A549 (cell line): Measurements from ENCODE around the gene SUPT5H. TPM values are rescaled to one million over a fixed set of nuclear protein-coding genes. Genes with fewer than 3 reads are reported as not detected.
A peak's percentile ranks its signal among the peaks of the same experiment; 100 is the strongest.

Experiments used
- ATAC-seq, 2 experiments: fragments of 200-7000 bp in 1 of 2; fragments of >200 bp in 1 of 2; cut with Nextera tagmentation in 1 of 2; cut with Tn5 transposase in 1 of 2; 3 replicates each; pipeline versions ENCODE4 v1.8.0 to v1.9.1; 2018 to 2020; ENCODE audit warnings: mild to moderate bottlenecking in 1 of 2, moderate library complexity in 1 of 2
- CTCF ChIA-PET: fragments of 300-600 bp; sonication (Branson Sonifier 250); formaldehyde crosslinking; extraction: SDS; loops from one replicate; lab custom pipeline; 2021; ENCODE audit warnings: antibody characterized with exemption, inconsistent platforms; lab: Yijun Ruan, JAX
- POLR2A ChIA-PET: fragments of 350-600 bp; formaldehyde crosslinking; extraction: SDS; loops from one replicate; lab custom pipeline; 2021; ENCODE audit warnings: antibody characterized with exemption, inconsistent platforms; lab: Yijun Ruan, JAX
- DNase-seq, 2 experiments: peaks; one replicate each; pipeline versions ENCODE4 v3.0.0 to v3.0.0-alpha.2; 2011 to 2016; ENCODE audit warnings: low read depth in 1 of 2, low spot score in 1 of 2
- FAIRE-seq: peaks from 2 replicates; lab custom pipeline; 2011; peaks lifted over from hg19 to GRCh38; lab: Jason Lieb, UNC
- H3K27ac ChIP-seq, 2 experiments: fragments of >200 bp; sonication (Bioruptor Twin); formaldehyde crosslinking; 3 replicates each; pipeline ENCODE4 v1.5.1; 2016 to 2017
- H3K4me1 ChIP-seq: fragments of >200 bp; sonication (Bioruptor Twin); formaldehyde crosslinking; 3 replicates; pipeline ENCODE4 v1.6.1; 2016
- H3K4me2 ChIP-seq: fragments of >200 bp; sonication (Bioruptor Twin); formaldehyde crosslinking; 3 replicates; pipeline ENCODE4 v1.6.1; 2016
- H3K4me3 ChIP-seq: fragments of >200 bp; sonication (Bioruptor Twin); formaldehyde crosslinking; 3 replicates; pipeline ENCODE4 v1.5.1; 2016
- H3K9me3 ChIP-seq: fragments of >200 bp; sonication (Bioruptor Twin); formaldehyde crosslinking; 3 replicates; pipeline ENCODE4 v1.6.1; 2016
- CBX2 ChIP-seq: fragments of 200-600 bp; sonication (generic); IDR thresholded peaks from 2 replicates; pipeline ENCODE4 v1.6.1; 2016; ENCODE audit warnings: low read depth, mild to moderate bottlenecking, borderline replicate concordance
- CHD2 ChIP-seq: fragments of 150-350 bp; IDR thresholded peaks from 2 replicates; pipeline ENCODE4 v1.6.1; 2014; ENCODE audit warnings: low read length; ENCODE audit not compliant: partially characterized antibody
- CTCF ChIP-seq: fragments of >200 bp; sonication (Bioruptor Twin); formaldehyde crosslinking; IDR thresholded peaks from 3 replicates; pipeline ENCODE4 v1.5.1; 2016
- EHF ChIP-seq: fragments of 250-450 bp; sonication (Bioruptor Pico); IDR thresholded peaks from 2 replicates; pipeline ENCODE4 v1.5.0; 2020; ENCODE audit warnings: mild to moderate bottlenecking
- EP300 ChIP-seq, 2 experiments: fragments of >200 bp; sonication (Bioruptor Twin); formaldehyde crosslinking; IDR thresholded peaks; 2 replicates in 1 of 2; 3 replicates in 1 of 2; pipeline ENCODE4 v1.6.1; 2016 to 2017
- FOSL2 ChIP-seq, 2 experiments: fragments of 450-650 bp in 1 of 2; fragments of >200 bp in 1 of 2; sonication (Bioruptor Twin) in 1 of 2; formaldehyde crosslinking; IDR thresholded peaks; 2 replicates each; pipeline versions ENCODE4 v1.5.0 to v1.6.1; 2016 to 2020; ENCODE audit warnings: mild to moderate bottlenecking in 1 of 2, moderate library complexity in 1 of 2
- GATA3 ChIP-seq: IDR thresholded peaks from 2 replicates; pipeline ENCODE4 v1.6.1; 2012; ENCODE audit warnings: borderline replicate concordance
- HEYL ChIP-seq: fragments of 250-450 bp; sonication (Bioruptor Pico); IDR thresholded peaks from 2 replicates; pipeline ENCODE4 v1.8.0; 2021; ENCODE audit warnings: mild to moderate bottlenecking, moderate library complexity
- HOXA7 ChIP-seq: fragments of 250-450 bp; sonication (Bioruptor Pico); IDR thresholded peaks from 2 replicates; pipeline ENCODE4 v1.5.0; 2020; ENCODE audit warnings: mild to moderate bottlenecking, moderate library complexity
- JUNB ChIP-seq: fragments of >200 bp; sonication (Bioruptor Twin); formaldehyde crosslinking; IDR thresholded peaks from 2 replicates; pipeline ENCODE4 v1.6.1; 2016
- KDM5A ChIP-seq: fragments of 200-600 bp; sonication (generic); IDR thresholded peaks from 2 replicates; pipeline ENCODE4 v1.6.1; 2016; ENCODE audit warnings: antibody characterized with exemption, mild to moderate bottlenecking
- MAZ ChIP-seq: fragments of 150-350 bp; IDR thresholded peaks from 2 replicates; pipeline ENCODE4 v1.6.1; 2014; ENCODE audit warnings: antibody characterized with exemption, low read depth, low read length, borderline replicate concordance
- MYC ChIP-seq: IDR thresholded peaks from 2 replicates; pipeline ENCODE4 v1.6.1; 2012; ENCODE audit warnings: mild to moderate bottlenecking, inconsistent platforms, low read length, improper control_type of control experiment, borderline replicate concordance
- NFE2L2 ChIP-seq: fragments of 150-350 bp; conservative IDR thresholded peaks from 2 replicates; pipeline ENCODE4 v1.6.1; 2014; ENCODE audit warnings: low read length
- NR3C1 ChIP-seq: fragments of >200 bp; sonication (Bioruptor Twin); formaldehyde crosslinking; IDR thresholded peaks from 3 replicates; pipeline ENCODE4 v1.6.1; 2017
- PBX3 ChIP-seq: IDR thresholded peaks from 2 replicates; pipeline ENCODE4 v1.6.1; 2012
- RAD21 ChIP-seq, 2 experiments: fragments of >200 bp in 1 of 2; sonication (Bioruptor Twin) in 1 of 2; formaldehyde crosslinking in 1 of 2; IDR thresholded peaks in 1 of 2; conservative IDR thresholded peaks in 1 of 2; 2 replicates in 1 of 2; 3 replicates in 1 of 2; pipeline ENCODE4 v1.6.1; 2012 to 2018; ENCODE audit warnings: inconsistent platforms in 1 of 2
- RFX5 ChIP-seq: fragments of 450-650 bp; IDR thresholded peaks from 2 replicates; pipeline ENCODE4 v1.7.1; 2014; ENCODE audit warnings: antibody characterized with exemption, mild to moderate bottlenecking, moderate library complexity
- RNF2 ChIP-seq: fragments of 200-600 bp; sonication (generic); IDR thresholded peaks from 2 replicates; pipeline ENCODE4 v1.6.1; 2016; ENCODE audit warnings: low read depth, mild to moderate bottlenecking, antibody characterized with exemption, moderate library complexity, borderline replicate concordance
- SMC3 ChIP-seq: fragments of >200 bp; sonication (Bioruptor Twin); formaldehyde crosslinking; IDR thresholded peaks from 3 replicates; pipeline ENCODE4 v1.6.1; 2018; ENCODE audit warnings: inconsistent platforms
- SREBF2 ChIP-seq: fragments of 450-650 bp; IDR thresholded peaks from 2 replicates; pipeline ENCODE4 v1.6.1; 2014; ENCODE audit warnings: mild to moderate bottlenecking, moderate library complexity
- TFCP2L1 ChIP-seq: fragments of 250-450 bp; sonication (Bioruptor Pico); IDR thresholded peaks from 2 replicates; pipeline ENCODE4 v1.5.0; 2021; ENCODE audit warnings: mild to moderate bottlenecking
- TP53 ChIP-seq: fragments of 250-450 bp; sonication (Bioruptor Pico); IDR thresholded peaks from 2 replicates; pipeline ENCODE4 v1.5.0; 2021; ENCODE audit warnings: mild to moderate bottlenecking, moderate library complexity
- ZC3H11A ChIP-seq: fragments of 450-650 bp; IDR thresholded peaks from 2 replicates; pipeline ENCODE4 v1.6.1; 2014; ENCODE audit warnings: antibody characterized with exemption, mild to moderate bottlenecking
- ZFP36 ChIP-seq: fragments of 450-650 bp; IDR thresholded peaks from 2 replicates; pipeline ENCODE4 v1.6.1; 2014; ENCODE audit warnings: borderline replicate concordance; ENCODE audit not compliant: partially characterized antibody
- ZNF302 ChIP-seq: fragments of 250-450 bp; sonication (Bioruptor Pico); IDR thresholded peaks from 2 replicates; pipeline ENCODE4 v1.9.0; 2021; ENCODE audit warnings: inconsistent platforms, mild to moderate bottlenecking, moderate library complexity
- WGBS: methylation state at CpG from one replicate; pipeline ENCODE4 v1.1.6; 2017; ENCODE audit errors: missing lambda C conversion rate; 5-methylcytosine and 5-hydroxymethylcytosine counted together
- polyA plus RNA-seq, 4 experiments: library from polyadenylated mRNA; depleted of rRNA in 3 of 4; stranded (reverse); fragments of >200 nt; fragmentation: RNase III in 1 of 4; extraction: RNeasy Plus Mini Kit Qiagen cat#74134 plus additional on column Dnase treatment in 1 of 4; gene quantifications; 2 replicates in 3 of 4; 3 replicates in 1 of 4; pipeline ENCODE4 v1.2.3, GENCODE V29; 2011 to 2017
- TF ChIP-seq, protein P1 (sequence below): IDR thresholded peaks from 2 replicates; pipeline ENCODE4 v1.6.1; 2012
- TF ChIP-seq, protein P2 (sequence below): fragments of 150-350 bp; IDR thresholded peaks from 2 replicates; pipeline ENCODE4 v1.6.1; 2014; ENCODE audit warnings: low read depth, mild to moderate bottlenecking, low read length

The SUPT5H gene
- polyA plus RNA-seq, 2 of the 4 experiments (the other 2 are of a cell fraction), result 186 to 222 TPM

DNA sequence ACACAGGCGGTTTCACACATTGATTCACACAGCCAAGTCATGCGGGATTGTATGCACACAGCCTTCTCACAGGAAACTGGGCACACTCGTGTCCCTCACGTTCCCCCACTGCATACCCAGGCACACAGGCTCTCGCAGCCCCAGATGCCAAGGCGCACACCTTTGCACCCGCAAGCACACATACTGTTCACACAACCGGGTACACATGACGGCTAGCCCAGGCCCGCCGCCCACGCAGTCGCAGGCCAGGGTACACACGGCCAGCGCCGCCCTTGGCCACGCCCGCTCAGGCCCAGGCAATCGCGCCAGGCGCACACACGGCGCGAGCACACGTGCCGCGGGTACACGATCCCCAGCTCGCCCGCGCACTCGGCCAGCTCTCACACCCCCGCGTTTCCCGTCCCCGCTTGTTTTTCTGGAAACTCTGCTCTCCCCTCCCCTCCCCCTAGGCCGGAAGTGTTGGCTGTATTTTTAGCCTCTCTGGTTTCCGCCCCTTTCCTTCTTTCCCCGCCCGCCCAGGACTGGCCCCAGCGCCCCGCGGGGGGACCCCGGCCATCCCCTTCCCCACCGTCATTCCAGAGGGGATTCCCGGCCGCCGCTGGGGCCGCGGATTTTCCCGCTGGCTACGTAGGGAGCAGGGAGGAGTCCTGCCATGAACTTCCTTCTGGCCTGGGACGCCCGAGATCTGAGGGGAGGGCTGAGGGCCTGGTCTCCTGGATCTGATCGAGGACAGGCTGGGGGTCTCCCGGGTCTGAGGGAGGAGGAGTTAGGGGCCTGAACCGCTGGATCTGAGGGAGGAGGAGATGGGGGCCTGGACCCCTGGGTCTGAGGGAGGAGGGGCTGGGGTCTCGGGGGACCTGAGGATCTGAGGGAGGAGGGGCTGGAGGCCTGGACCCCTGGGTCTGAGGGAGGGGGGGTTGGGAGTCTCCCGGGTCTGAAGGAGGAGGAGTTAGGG is 42.8 kb upstream of the SUPT5H start (continued):
- TF ChIP-seq MAZ (0 out of 2 replicates have a peak, but pooled peaks have one; percentile 64), ZC3H11A (no peak), RFX5 (no peak), MYC (peak; percentile 94), CTCF (no peak), NR3C1 (no peak), SREBF2 (no peak), HEYL (peak; percentile 90; the same call in 1 of the 2 replicates), KDM5A (no peak)

- FAIRE-seq (peak; percentile 65), DNase-seq (peak; percentile 98 to 99), ATAC-seq (peak; percentile 21 to 49)
- H3K27ac ChIP-seq, result peak overlapping the region; percentile 94 to 99
- WGBS, result 2% methylated on average over 40 of the region's 43 CpGs
- H3K4me3 ChIP-seq, result peak overlapping the region; percentile 43
- ChIA-PET POLR2A (interaction anchor here (0.5 to 9.4 kb wide), 11 partner anchors 8 to 292 kb away, joined by 3 to 140 read pairs (median 3); partner anchors contain the start of genes EID2B, MED29, PAF1 and PLEKHG2), CTCF (interaction anchor here (1.0 to 21.4 kb wide), 7 partner anchors 8 to 1170 kb away, joined by 3 to 484 read pairs (median 8); partner anchors contain the start of genes MED29, PAF1, PLEKHG2 and RPS16)
- peaks cover 77% of the 10 kb centered on the region for H3K4me1 ChIP-seq
- H3K9me3 ChIP-seq, result no peaks in the 10 kb centered on the region
- peak overlapping the region; percentile 95 for H3K4me2 ChIP-seq
- TF ChIP-seq CHD2 (peak; percentile 55), FOSL2 (IDR thresholded peaks at IDR 0.05) (peak; percentile 82), FOSL2 (CRISPR knock-in tag; IDR thresholded peaks at IDR 0.05) (peak; percentile 100), EP300 (IDR thresholded peaks at IDR 0.05) (peak in 1 of 2 experiments; percentile 74; a peak in 3 of 5 replicates), MAZ (peak; percentile 89; the same call in 1 of the 2 replicates), NFE2L2 (peak; percentile 97), TFCP2L1 (CRISPR knock-in tag) (peak; percentile 97), CTCF (no peak), EHF (CRISPR knock-in tag) (peak; percentile 61; the same call in 1 of the 2 replicates), ZFP36 (no peak), PBX3 (peak; percentile 50; the same call in 1 of the 2 replicates), RNF2 (no peak), HOXA7 (peak; percentile 94), SMC3 (peak; percentile 39; the same call in 1 of the 3 replicates), RAD21 (conservative IDR thresholded peaks at IDR 0.05 in 1 of 2, IDR thresholded peaks at IDR 0.05 in 1 of 2) (0 out of 5 replicates have a peak, but pooled peaks of 1 of the 2 experiments have one; percentile 33), ZNF302 (no peak), ZC3H11A (no peak), JUNB (peak; percentile 87), GATA3 (peak; percentile 87), CBX2 (no peak), TP53 (CRISPR knock-in tag) (peak; percentile 76; the same call in 1 of the 2 replicates)
- TF ChIP-seq, protein P1, sequence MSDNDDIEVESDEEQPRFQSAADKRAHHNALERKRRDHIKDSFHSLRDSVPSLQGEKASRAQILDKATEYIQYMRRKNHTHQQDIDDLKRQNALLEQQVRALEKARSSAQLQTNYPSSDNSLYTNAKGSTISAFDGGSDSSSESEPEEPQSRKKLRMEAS, result peak; percentile 86
- TF ChIP-seq, protein P2, sequence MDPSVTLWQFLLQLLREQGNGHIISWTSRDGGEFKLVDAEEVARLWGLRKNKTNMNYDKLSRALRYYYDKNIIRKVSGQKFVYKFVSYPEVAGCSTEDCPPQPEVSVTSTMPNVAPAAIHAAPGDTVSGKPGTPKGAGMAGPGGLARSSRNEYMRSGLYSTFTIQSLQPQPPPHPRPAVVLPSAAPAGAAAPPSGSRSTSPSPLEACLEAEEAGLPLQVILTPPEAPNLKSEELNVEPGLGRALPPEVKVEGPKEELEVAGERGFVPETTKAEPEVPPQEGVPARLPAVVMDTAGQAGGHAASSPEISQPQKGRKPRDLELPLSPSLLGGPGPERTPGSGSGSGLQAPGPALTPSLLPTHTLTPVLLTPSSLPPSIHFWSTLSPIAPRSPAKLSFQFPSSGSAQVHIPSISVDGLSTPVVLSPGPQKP, result no peak
Measured at GRCh38 chr19:39403331-39404312, 41.8 kb upstream of the SUPT5H start.
